Sciatic nerve (tissue), 2 donors: ENCODE data around the gene MYOZ1. TPM values are rescaled to one million over a fixed set of nuclear protein-coding genes. Genes with fewer than 3 reads are reported as not detected.
"Not testable (repeated sequence)": the region's sequence is repeated elsewhere in the genome, so short reads cannot be mapped to it uniquely, and the experiment has no call there.

Experiments used
- ATAC-seq: fragments of 200-7000 bp; cut with Tn5 transposase; one replicate; pipeline ENCODE4 v1.9.1; 2020; ENCODE audit warnings: mild to moderate bottlenecking, moderate library complexity
- DNase-seq: peaks from one replicate; pipeline ENCODE4 v3.0.0-alpha.2; 2020; ENCODE audit warnings: low spot score
- intact Hi-C: fragments of 100-400 bp; cut with DNase I; formaldehyde crosslinking; loops from one replicate; pipeline ENCODE4 v1.14.2; 2022
- total RNA-seq: library from RNA; stranded (reverse); fragmentation: NEBNext Ultra II Directional; extraction: Animal tissue kit (Norgen Biotek cat#: 25700); gene quantifications from one replicate; pipeline ENCODE4 v1.2.1, GENCODE V29; 2021
- donor health status: DM: no; HTN: no; CAD: no.
- donor health status: DM: no; HTN: no; CAD: no.

The MYOZ1 gene
- total RNA-seq, 1 donor from 2014 or later = 1.1 TPM

DNA sequence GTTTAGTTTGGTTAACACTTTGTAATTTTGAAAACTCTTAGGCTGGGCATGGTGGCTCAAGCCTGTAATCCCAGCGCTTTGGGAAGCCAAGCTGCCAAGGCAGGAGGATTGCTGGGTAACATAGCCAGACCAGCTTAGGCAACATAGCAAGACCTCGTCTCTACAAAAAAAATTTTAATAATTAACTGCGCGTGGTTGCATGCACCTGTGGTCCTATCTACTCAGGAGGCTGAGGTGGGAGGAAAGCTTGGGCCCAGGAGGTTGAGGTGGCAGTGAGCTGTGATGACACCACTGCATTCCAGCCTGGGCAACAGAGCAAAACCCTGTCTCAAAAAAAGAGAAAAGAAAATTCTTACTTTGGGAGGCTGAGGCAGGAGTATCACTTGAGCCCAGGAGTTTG, 18.2 kb downstream of the MYOZ1 start:
- ATAC-seq (no peak), DNase-seq (no peak)
- intact Hi-C loops = no loop called here

DNA sequence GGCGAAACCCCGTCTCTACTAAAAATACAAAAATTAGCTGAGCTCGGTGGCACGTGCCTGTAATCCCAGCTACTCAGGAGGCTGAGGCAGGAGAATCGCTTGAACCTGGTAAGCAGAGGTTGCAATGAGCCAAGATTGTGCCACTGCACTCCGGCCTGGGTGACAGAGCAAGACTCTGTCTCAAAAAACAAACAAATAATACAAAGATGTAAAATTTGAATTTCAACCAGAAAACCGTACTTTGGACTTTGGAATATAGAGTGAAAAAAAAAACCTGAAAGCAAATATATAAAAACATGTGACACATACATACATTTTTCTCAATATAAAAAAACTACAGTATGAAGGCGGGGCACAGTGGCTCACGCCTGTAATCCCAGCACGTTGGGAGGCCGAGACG, 20.3 kb downstream of the MYOZ1 start:
- intact Hi-C loops, ATAC-seq, DNase-seq: not testable (repeated sequence)

DNA sequence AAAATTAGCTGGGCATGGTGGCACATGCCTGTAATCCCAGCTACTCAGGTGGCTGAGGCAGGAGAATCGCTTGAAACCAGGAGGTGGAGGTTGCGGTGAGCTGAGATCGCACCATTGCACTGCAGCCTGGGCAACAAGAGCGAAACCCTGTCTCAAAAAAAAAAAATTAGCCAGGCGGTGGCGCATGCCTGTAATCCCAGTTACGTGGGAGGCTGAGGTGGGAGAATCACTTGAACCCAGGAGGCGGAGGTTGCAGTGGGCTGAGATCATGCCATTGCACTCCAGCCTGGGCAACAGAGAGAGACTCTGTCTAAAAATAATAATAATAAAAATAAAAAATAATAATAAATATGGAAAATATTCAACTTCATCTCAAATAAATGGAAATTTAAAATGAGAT, 24.1 kb downstream of the MYOZ1 start:
- intact Hi-C loops, DNase-seq: not testable (repeated sequence)

DNA sequence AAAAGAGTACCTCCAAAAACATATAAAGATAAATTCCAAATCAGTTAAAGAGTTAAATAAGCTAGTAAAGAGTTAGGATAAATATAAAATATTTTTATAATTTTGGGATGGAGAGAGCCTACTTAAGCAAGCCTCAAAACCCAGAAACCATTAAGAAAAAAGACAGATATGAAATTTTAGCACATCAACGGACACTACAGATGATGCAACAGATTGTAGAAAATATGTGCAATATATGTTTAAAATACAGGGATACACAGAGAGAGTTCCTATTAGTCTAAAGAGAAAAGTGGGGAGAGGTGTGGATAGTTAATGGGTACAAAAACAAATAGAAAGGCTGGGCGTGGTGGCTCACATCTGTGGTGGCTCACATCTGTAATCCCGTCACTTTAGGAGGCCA, 26.6 kb downstream of the MYOZ1 start:
- intact Hi-C loops = no loop called here
- DNase-seq = no peak
- no peak for ATAC-seq

More for the DNA sequence above, 24.1 kb downstream of the MYOZ1 start:
- not testable (repeated sequence) for ATAC-seq

DNA sequence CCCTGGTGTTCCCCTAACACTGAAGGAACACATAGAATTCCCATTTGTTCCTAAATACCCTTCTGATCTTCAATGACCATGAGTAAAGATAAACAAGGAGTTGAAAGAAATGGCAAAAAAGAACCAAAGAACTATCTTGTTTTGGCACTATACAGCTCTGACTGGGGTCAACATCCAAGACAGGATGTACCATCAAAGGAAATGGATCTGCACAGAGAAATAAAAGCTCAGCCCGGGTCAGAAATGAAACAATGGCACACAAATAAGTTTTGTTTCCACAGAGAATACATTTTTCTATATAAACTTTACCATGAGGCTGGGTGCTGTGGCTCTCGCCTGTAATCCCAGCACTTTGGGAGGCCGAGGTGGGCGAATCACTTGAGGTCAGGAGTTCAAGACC, 32.2 kb downstream of the MYOZ1 start:
- intact Hi-C loops = no loop called here
- DNase-seq (no peak), ATAC-seq (no peak)

DNA sequence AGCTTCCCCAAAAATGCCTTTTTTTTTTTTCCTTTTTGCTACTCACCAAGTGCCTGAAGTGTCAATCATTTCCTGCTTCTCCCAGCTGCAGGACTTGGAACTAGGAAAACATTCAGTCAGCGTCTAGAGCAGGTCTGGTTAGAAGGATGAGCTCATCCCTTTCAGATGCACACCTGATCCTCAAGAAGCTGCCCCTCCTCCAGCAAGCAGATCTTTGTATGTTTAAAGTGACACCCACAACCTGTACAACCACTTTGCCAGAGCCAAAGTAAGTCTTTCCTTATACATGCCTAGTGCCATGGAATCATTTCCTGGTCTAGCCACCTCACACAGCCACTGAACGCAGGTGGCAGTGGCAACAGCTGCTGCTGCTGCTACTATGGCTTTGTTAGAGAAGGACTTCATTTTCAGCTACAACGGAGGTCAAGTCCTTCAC, 39.8 kb downstream of the MYOZ1 start:
- ATAC-seq (no peak), DNase-seq (no peak)
- intact Hi-C loops = no loop called here

DNA sequence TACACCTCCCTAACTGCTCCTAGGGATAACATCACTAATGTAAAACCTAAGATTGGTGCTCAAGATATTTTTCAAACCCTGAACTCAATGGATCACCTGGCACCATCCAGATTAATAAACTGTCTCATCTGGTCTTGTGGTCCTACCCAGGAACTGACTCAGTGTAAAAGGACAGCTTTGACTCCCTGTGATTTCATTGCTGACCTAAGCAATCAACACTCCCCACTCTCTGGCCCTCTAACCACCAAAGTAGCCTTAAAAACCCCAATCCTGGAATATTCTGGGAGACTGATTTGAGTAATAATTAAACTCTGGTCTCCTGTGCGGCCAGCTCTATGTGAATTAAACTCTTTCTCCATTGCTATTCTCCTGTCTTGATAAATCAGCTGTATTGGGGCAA, 43.9 kb downstream of the MYOZ1 start:
- intact Hi-C loops = no loop called here
- no peak for DNase-seq
- ATAC-seq = no peak

DNA sequence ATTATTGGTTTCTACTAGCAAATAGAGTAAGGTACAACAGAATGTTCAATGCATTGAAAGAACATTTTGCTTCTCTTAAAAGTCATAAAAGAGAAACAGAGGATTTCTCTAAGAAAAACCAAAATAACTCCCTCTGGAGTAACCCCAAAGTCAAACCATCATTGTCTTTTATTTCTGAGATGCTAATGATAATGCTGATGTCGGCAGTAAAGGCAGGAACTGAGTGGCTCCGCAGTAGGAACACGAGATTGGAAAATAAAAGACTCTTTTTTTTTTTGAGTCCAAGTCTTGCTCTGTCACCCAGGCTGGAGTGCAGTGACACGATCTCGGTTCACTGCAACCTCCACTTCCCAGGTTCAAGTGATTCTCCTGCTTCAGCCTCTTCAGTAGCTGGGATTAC, 47.5 kb downstream of the MYOZ1 start:
- intact Hi-C loops = no loop called here
- ATAC-seq (no peak), DNase-seq (no peak)

DNA sequence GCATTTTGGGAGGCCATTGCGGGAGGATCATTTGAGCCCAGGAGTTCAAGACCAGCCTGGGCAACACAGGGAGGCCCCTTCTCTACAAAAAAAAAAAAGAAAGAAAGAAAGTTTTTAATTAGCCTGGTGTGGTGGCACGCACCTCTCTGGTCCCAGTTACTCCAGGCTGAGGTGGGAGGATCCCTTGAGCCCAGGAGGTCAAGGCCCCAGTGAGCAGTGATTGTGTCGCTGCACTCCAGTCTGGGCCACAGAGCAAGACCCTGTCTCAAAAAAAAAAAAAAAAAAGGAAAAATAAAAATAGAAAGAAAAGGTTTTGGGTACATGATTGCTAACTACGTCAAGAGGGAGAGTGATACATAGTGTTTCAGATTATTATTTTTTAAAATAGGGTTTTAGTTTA, 48.2 kb downstream of the MYOZ1 start:
- intact Hi-C loops = no loop called here
- DNase-seq = no peak
- no peak for ATAC-seq

DNA sequence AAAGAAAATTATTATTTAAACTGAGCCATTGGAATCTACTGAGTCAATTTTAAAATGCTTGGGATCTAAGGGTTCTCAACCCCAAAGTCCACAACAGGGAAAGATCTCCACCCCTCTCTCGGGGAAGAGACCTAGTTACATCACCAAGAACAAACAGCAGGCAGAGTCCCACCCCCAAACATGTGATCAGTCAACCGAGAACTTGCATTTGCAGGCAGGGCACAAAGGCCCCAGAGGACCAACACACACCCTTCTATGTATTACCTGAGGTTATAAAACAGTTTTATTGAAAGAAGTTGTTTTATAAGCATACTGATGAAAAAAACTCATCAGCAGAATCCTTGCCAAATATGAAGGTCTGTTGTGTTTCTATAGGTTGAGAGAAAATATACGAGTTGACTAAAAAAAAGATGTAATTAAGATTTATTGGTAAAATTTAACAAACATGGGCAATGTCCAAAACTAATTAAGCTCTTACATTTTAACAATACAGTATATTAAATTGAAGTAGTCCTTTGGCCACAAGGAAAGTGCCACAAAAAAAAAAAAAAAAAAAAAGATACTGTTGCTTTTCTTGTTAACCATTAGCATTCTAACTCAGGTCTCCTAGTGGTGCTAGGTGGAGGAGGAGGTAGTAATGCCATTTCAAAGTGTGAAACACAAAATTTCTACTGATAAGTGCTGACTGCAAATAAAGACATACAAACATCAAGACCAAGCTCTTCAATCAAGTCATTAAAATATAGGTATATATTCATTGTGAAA, 49.2 kb downstream of the MYOZ1 start:
- DNase-seq (peak; percentile 71), ATAC-seq (peak; percentile 94)
- intact Hi-C loops = no loop called here

DNA sequence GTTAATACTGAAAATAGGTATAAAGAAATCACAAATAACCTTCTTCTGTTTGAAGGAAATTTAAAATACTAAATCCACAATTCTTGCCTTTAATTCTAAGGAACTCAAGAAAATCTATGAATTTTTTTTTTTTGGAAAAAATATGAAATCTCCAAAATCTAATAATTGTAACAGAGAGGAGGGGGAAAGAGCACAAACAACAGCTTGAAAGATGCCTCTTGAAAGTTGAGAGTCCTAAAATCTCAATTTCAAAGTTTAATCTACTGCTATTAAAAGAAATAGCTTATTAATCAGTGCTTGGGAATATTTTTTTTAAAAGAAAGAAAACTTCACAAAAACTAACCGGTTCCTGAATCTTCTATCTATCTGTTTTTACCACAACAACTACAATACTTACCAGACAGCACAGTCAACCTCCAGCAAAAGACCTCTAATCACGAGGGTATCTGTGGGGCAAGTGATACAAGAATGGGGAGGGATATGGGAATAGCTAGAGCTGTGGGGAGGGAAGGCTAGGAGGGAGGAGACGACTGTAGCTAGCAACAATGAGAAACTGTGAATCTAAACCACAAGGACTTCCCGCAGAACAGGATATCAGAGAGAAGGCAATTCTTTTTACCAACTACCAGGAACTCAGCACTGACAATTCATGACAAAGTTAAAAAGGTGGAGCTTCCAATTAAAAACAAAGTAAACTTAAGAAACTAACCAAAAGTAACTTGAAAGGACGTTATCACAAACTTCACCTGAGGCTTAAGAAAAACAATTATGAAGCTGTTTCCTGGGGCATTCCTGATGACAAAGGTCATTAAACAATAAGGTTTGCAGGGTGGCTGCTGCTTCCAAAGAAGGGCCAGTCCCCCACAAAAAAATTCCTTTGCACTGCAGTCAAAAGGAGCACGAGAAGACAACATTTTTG, 50.1 kb downstream of the MYOZ1 start, which contains the start of gene USP54:
TSS of gene USP54 (minus strand) at position 462 of the 919 bp plus-strand sequence. CDS start 15,684 bp downstream, outside the sequence.
- peak; percentile 80 for ATAC-seq
- no peak for DNase-seq
- intact Hi-C loops = no loop called here

DNA sequence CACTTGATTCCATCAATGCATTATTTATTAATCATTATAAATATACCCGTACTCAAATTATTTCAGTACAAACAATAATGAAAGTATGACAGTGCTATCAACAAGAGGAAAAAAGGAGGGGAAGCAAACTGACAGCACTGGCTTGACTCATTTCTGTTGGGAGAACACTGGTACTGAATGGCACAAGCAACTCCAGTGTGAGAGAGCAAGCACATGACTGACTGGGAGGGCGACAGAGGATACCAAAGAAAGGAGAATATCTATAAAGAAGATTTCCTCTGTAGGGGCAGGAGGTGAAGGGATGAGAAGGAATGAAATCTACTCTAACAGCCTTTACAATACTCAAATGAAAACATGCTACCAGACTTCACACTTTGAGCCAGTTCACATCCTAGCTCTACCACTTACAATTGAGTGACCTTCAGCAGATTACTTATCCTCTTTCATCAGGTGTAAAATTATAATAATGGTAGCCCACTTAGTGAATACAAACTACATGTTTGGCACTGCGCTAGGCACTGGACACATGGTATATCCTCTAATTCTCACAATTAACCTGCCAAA, 51.6 kb downstream of the MYOZ1 start:
- DNase-seq = no peak
- intact Hi-C loops = no loop called here
- ATAC-seq = peak; percentile 18

DNA sequence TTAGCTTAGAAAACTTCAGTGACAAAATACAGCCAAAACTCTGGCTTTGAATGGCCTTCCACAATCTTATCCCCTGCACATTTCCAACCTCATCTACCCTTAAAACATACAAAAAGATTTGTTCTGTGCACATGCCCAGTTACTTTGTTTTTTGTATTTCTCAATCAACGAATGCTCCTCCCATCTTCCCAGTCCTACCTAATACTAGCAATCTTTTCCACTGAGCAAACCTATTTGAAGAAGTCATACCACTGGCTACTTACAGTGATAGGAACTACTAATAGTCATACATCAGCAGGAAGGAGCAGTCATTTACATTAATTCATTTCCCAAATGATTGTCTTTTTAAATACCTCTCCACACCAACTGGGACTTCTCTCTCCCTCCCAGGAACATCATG, 52.6 kb downstream of the MYOZ1 start:
- ATAC-seq (no peak), DNase-seq (no peak)
- intact Hi-C loops = no loop called here

DNA sequence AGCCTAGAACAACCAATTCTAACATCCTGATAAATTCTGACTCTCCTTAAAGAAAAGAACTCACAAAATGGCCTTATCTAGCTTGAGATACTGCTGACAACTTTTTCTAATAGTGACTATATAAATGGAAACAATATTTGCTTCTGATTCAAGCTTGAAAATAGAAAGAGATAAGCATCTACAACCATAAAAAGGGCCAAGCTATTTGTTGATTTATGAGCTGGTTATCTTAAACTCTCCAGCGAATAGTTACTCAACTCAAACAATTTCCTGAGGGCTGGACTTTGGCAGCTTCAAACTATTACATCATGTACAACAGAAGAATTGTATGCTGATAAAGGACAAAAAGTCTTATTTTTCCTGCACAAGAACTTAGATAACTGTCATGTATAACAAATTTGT, 54.7 kb downstream of the MYOZ1 start:
- ATAC-seq = peak; percentile 65
- intact Hi-C loops = no loop called here
- DNase-seq = no peak

DNA sequence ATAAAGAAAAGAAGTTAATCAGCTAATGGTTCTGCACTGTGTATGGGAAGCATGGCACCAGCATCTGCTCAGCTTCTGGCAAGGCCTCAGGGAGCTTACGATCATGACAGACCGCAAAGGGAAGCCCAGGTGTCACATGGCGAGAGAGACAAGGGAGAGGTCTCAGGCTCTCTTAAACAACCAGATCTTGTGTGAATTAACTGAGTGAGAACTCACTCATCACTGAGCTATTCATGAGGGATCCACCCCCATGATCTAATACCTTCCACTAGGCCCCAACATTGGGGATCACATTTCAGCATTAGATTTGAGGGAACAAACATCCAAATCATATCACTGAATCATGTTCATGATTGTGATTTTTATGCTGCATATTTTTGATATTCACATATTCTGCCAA, 55.9 kb downstream of the MYOZ1 start:
- intact Hi-C loops = no loop called here
- ATAC-seq (peak; percentile 3), DNase-seq (no peak)

DNA sequence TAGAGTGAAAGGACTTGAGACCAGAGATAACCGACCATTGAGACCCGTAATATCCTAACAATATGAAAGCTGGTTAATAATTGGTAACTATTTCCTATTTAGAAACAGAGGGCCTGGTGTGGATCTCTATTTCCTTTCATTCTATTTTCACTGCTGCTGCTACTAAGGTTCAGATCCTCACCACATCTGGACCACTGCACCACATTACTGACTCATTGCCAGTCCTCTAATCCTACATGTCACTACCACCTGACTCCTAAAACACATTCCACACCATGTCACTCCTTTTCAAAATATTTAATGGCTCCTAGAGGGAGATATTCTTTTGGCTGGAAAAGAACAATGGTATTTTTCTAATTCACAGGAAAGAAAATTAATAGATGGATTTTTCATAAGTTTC, 56.5 kb downstream of the MYOZ1 start:
- ATAC-seq (no peak), DNase-seq (no peak)
- intact Hi-C loops = no loop called here

DNA sequence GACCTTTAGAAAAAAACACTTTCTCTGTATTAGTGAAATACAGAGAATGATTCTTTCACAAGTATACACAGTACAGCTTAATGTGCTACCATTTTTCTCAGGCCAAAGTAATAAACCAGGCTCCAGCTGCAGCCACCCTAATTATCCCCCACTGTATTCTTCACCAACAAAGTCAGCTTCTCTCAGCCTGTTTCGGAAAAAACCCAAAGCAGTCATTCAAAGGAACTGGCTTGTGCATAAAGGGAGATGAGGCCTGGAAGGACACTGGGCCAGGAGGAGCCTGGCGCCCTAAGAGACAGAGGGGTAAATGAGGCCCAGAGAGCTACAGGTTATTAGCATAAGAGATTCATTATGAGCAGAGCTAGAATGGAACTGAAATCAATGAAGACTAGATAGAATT, 59.4 kb downstream of the MYOZ1 start:
- peak; percentile 74 for ATAC-seq
- intact Hi-C loops = no loop called here
- no peak for DNase-seq
